Uterus (tissue), 2 donors: ENCODE measurements around the gene OTOGL.

ENCODE experiments used
- POLR2A ChIP-seq, 2 donors: fragments of 450-650 bp; IDR thresholded peaks; one replicate each; pipeline ENCODE4 v1.6.1; 2016; ENCODE audit warnings: antibody characterized with exemption in 2 of 2, mild to moderate bottlenecking in 1 of 2, moderate library complexity in 1 of 2
- TF ChIP-seq, protein P1 (sequence below), 4 experiments: fragments of 200-600 bp in 2 of 4; fragments of 450-650 bp in 2 of 4; sonication (generic) in 2 of 4; IDR thresholded peaks; one replicate each; pipeline ENCODE4 v1.5.1; 2016 to 2019; ENCODE audit warnings: antibody characterized with exemption in 4 of 4, mild to moderate bottlenecking in 2 of 4, moderate library complexity in 1 of 4

DNA sequence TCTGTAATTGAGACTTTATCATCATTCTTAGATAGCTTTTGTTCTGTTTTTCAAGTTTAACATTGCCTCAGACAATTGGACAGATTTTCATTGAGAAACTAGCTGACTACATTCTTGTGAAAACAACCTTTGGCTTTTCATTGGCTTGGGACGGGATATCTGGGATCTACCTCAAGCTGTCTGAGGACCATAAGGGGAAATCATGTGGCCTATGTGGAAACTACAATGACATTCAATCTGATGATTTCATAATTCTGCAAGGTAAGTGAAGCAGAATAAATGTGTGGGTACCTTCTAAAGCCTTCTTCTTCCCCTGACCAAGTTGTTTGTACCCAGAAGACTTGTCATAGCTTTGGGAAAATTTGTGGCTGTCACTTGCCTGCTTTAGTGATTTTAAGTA is 133.5 kb downstream of the OTOGL start:
- TF ChIP-seq, protein P1, sequence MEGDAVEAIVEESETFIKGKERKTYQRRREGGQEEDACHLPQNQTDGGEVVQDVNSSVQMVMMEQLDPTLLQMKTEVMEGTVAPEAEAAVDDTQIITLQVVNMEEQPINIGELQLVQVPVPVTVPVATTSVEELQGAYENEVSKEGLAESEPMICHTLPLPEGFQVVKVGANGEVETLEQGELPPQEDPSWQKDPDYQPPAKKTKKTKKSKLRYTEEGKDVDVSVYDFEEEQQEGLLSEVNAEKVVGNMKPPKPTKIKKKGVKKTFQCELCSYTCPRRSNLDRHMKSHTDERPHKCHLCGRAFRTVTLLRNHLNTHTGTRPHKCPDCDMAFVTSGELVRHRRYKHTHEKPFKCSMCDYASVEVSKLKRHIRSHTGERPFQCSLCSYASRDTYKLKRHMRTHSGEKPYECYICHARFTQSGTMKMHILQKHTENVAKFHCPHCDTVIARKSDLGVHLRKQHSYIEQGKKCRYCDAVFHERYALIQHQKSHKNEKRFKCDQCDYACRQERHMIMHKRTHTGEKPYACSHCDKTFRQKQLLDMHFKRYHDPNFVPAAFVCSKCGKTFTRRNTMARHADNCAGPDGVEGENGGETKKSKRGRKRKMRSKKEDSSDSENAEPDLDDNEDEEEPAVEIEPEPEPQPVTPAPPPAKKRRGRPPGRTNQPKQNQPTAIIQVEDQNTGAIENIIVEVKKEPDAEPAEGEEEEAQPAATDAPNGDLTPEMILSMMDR (IDR thresholded peaks at IDR 0.05) = no peak
- TF ChIP-seq POLR2A (IDR thresholded peaks at IDR 0.05) = no peak
